HG03196 (cell line): ENCODE data around the gene TGDS.
"Not testable (repeated sequence)": the region's sequence is repeated elsewhere in the genome, so short reads cannot be mapped to it uniquely, and the experiment has no call there.

Source experiments
- ATAC-seq: cut with Tn5 transposase; IDR thresholded peaks from one replicate; pipeline ENCODE4 v1.9.1; 2021; ENCODE audit not compliant: unreplicated experiment

The TGDS gene

GRCh38 chr13:94553766-94554165 lies 42.2 kb downstream of the TGDS start:
- no peak for ATAC-seq

GRCh38 chr13:94552095-94552494 lies 43.9 kb downstream of the TGDS start:
- ATAC-seq: no peak

- ATAC-seq: no peak
These were observed 45.8 kb downstream of the TGDS start for GRCh38 chr13:94550062-94550738.

GRCh38 chr13:94549232-94550061 lies 46.5 kb downstream of the TGDS start:
- ATAC-seq: peak; percentile 93

GRCh38 chr13:94548821-94549231 lies 47.1 kb downstream of the TGDS start:
- peak; percentile 59 for ATAC-seq

GRCh38 chr13:94548382-94548781 lies 47.6 kb downstream of the TGDS start:
- no peak for ATAC-seq

- no peak for ATAC-seq
These were observed 49.7 kb downstream of the TGDS start for GRCh38 chr13:94546061-94546839.

- ATAC-seq: no peak
These were observed 51.0 kb downstream of the TGDS start for GRCh38 chr13:94544922-94545321.

GRCh38 chr13:94542917-94543316 lies 53.0 kb downstream of the TGDS start:
- ATAC-seq: no peak

GRCh38 chr13:94537740-94538630 lies 58.0 kb downstream of the TGDS start:
- ATAC-seq: no peak

GRCh38 chr13:94535775-94536174 lies 60.2 kb downstream of the TGDS start:
- no peak for ATAC-seq

GRCh38 chr13:94535231-94535630 lies 60.7 kb downstream of the TGDS start:
- no peak for ATAC-seq

GRCh38 chr13:94534166-94534565 lies 61.8 kb downstream of the TGDS start:
- no peak for ATAC-seq

GRCh38 chr13:94532278-94532677 lies 63.7 kb downstream of the TGDS start:
- not testable (repeated sequence) for ATAC-seq

- ATAC-seq: not testable (repeated sequence)
These were observed 69.0 kb downstream of the TGDS start for GRCh38 chr13:94526956-94527355.

- no peak for ATAC-seq
These were observed 70.2 kb downstream of the TGDS start for GRCh38 chr13:94525781-94526180.

- no peak for ATAC-seq
These were observed 71.5 kb downstream of the TGDS start for GRCh38 chr13:94524407-94524806.
